DMS153 (cell line): Measurements from ENCODE around the gene CDH13.

Experiments used
- DNase-seq: peaks from one replicate; lab custom pipeline; 2025; lab: John Stamatoyannopoulos, UW

The CDH13 gene

DNA sequence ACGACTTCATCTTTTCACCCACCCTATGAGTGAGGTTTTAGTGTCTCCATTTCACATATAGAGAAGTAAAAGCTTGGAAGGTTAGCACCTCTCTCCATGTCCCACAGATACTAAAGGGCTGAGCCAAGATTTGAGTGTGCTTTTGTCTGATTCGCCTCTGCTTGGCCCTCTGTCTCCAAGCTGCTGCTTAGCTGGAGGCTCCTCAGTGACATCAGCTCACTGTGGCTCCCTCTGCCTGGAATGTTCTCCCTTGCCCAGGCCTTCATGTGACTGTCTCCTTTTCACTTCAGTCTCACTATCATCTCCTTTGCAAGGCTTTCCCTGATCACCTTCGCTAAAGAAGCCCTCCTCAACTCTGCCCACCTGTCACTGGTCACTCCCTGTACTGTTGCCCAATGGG, 1096.5 kb downstream of the CDH13 start:
- no peak for DNase-seq

DNA sequence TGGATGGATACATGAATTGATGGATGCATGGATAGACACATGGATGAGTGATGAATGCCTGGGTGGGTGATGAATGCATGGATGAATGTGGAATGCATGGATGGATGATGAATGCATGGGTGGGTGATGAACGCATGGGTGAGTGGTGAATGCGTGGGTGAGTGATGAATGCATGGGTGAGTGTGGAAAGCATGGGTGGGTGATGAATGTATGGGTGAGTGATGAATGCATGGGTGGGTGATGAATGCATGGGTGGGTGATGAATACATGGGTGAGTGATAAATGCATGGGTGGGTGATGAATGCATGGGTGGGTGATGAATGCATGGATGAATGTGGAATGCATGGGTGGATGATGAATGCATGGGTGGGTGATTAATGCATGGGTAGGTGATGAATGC, 1097.1 kb downstream of the CDH13 start:
- DNase-seq: no peak

DNA sequence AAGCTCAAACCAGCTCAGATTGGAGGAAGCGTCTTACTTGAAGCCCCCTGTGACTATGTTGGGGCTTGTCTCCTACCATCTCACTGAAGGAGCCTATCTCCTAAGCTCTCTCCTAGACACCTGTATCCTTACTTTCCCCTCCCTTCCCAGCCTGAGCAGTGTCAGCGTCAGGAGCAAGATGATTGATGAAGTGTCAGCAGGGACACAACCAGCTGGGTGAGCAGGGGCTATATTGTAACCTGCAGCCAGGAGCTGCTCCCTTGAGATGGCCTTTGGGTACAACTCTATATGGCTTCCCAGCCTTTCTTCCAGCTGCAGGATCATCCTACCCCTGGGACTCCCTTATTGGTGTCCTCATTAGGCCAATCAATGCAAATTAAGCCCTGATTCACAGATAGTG, 1097.8 kb downstream of the CDH13 start:
- no peak for DNase-seq

DNA sequence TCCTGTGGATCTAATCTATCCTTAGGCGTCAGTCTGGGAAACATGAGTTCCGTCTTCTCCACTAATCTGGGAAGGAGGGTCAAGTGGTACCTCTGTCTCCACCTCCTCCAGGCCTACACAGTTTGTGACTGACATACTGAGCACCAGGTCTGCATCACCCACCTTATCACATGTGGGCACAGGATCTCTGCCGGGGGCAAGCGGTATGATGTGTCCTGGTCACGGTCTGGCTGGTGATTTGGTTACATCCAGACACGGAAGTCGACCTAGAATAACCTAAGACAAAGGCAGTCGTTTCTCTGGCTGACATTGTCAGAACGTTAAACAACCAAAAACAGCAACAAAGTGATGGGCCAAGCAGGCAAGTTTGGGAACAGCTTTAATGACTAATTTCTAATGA, 1098.5 kb downstream of the CDH13 start:
- no peak for DNase-seq

DNA sequence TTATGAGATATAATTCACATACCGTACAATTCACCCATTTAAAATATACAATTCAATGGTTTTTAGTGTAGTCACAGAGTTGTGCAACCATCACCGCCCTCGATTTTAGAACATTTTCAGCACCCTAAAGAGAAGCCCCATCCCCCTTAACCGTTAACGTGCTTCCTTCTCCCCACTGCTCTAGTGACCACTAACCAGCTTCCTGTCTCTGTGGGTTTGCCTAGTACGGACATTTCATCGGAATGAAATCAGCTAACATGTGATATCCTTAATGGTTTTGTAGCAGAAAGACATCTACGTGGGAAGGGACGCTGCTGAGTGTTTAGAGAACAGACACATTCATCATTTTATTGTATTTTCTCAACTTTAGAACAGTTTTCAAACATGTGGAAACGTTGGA, 1100.2 kb downstream of the CDH13 start:
- DNase-seq: no peak

DNA sequence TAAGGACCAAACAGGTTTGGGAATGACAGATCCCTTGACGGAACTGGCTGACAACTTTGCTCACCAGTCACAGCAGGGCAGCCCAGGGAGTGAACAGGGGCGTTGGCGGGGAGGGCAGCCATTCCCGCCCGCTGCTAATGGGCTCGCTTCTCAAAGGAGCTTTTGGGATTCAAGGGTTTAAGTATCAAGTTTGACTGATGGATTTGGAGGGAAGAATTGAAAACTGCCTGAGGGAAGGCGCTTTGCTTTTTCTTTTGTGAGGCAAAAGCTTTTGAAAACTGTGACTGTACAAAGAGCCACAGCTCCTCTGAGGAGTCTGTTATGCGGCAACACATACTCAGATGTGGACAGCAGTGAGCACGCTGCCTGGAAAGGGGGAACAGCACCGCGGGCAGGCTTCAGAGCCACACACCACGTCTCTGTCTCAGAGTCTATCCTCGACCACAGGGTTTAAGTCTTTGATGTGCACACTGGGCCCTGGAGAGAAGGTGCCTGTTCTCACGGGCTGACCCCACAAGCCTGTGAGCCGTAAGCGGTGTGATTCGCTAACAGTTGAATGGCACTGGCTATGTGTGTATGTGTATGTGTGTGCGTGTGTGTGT, 1101.1 kb downstream of the CDH13 start:
- DNase-seq: no peak

DNA sequence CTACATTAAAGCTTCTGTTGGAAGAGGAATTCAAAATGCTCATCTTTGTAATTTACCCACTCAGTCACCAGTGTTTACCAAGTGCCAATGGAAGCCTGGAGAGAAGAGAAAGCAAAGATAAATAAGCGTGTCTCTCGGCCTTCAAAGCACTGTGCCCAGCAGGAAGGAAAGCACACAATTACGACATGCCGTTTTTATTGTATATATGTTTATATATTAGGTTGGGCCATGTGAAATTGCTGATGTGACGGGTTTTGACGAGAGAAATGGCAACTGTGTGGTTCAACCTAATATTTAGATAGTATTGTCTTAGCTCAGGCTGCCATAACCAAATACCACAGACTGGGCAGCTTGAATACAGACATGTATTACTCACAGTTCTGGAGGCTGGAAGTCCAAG, 1101.7 kb downstream of the CDH13 start:
- peak; percentile 91 for DNase-seq

DNA sequence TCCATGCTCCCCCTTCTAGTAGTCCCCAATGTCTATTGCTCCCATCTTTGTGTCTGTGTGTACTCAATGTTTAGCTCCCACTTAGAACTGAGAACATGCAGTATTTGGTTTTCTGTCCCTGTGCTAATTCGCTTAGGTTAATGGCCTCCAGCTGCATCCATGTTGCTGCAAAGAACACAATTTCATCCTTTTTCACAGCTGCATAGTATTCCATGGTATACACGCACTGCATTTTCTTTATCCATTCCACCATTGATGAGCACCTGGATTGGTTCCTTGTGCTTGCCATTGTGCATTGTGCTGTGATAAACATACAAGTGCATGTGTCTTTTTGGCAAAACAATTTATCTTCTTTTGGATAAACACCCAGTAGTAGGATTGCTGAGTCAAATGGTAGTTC, 1104.0 kb downstream of the CDH13 start:
- no peak for DNase-seq

DNA sequence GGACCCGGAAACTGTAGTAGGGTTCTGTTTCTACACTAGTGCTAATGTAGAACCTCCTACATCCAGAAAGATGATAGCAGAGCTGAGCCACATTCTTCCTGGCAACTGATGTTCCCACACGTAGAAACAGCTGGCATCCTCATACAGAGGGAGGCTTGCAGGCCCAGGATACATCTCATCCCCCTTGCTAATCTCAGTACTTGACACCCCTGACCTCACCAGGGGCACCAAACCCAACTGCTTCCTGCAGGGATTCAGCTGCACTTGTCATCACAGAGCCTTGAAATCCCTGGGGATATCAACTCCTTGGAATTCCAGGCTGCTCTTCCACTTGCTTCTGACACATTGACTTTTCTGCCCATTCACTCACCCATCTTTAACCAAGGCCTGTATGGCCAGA, 1105.8 kb downstream of the CDH13 start:
- no peak for DNase-seq

DNA sequence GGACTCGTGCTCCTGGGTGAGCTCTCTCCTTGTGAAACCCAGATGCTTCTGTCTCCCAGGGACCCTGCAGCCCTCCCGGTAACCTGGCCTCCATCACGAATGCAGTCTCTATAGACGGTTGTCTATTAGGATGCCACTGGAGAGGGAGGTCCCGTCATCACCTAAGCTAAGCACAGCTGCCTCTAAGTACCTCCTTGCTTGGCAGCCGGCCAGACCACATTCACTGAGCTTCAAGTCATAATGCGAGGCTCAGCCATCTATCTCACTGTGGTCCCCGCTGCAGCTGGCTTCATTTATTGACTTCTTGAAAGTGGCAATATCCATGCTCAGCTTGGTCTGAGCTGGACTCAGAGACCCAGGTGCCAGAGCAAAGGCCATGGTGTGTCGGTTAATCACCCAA, 1106.5 kb downstream of the CDH13 start:
- peak; percentile 69 for DNase-seq

DNA sequence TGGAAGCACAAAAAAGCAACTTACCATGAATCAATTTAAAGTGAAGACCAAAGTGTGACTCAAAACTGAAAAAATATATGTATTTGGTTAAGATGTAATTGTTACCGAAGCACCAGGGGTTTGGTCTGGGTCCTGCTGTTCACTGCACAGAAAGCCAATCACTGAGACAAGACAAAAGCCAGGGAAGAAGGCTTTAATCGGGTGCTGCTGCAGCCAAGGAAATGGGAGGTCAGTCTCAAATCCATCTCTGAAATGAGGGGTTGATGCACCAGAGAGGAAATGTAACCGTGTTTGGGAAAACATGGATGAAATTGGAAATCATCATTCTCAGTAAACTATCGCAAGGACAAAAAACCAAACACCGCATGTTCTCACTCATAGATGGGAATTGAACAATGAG, 1107.4 kb downstream of the CDH13 start:
- no peak for DNase-seq

DNA sequence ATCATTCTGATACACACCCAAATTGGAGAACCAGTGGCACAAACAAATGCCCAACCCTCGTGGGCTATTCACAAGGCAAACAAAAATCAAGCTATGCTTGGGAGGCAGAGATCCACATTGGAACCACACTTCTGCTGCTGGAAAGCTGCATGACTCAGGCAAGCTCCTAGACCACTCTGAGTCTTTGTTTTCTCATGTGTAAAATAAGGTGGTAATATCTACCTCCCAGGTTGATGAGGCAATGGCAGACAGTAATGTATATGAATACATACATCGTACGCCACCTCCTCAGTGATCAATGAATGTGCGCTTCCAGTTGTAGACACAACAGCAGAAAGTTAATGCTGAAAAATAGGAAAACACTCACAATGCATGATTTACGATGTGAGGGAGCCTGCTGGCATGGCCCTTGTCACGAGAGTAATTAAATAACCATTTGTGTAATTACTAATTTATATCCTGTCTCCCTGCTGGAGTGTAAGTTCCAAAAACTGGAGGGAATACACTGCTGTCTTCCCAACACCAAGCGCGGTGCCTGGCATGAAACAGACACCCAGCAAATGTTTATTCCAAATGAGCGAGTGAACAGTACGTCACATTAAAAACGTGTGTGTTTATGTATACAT, 1111.1 kb downstream of the CDH13 start:
- DNase-seq: no peak

DNA sequence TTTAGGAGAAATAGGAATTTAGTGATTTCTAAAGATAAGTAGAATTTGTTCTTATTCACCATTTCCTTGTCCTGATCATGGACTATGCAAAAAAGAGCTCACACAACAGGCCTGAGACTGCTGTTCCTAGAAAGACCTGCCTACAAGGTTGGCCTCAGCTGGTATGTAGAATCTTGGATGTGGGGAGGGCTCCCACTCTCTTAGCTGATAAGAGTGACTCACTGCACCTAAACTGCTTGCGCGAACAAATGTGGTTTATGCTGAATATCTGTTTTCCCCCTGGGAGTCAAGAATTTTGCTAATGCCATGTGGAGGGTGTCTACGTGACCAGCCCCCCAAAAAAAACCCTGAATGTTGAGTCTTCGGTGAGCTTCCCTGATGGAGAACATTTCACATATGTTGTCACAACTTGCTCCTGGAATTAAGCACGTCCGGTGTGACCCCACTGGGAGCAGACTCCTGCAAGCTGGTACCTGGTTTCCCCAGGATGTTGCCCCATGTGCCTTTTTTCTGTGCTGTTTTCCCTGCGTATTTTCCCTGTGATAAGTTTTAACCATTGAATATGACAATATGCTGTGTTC, 1112.2 kb downstream of the CDH13 start:
- no peak for DNase-seq

DNA sequence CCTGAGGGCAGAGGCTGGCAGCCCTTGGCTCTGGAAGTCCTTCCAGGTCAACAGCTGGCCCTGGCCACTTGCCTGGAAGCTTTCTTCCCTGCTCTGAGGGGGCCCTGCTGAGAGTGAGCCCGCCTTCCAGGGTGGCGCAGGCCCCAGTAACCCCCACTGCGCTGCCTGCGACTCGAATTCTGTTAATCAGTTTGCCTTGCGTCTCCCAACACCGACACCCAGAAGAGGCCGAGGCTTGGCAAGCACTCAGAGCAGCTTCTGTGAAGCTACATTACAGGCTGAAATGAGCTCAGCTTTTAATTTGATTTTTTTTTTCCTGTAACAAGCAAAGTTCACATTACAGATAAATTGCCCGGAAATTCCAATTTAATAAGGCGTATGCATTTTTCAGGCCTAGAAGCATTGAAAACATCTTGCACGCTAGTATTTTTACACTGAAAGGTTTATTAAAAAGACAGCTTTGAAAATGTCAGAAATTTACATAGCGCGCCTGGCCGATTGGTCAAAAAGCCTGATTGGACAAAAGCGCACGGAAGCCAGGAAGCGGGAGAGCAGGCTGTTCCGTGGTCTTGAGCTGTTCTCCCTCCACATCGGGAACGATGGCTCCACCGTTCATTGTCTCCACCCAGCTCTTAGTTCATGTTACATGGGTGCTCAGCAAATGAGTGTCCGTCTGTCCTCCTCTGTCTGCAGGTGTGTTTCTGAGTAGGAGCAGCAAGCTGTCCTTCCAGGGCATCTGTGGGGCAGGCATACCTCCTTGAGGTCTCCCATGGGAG, 1115.5 kb downstream of the CDH13 start:
- no peak for DNase-seq

DNA sequence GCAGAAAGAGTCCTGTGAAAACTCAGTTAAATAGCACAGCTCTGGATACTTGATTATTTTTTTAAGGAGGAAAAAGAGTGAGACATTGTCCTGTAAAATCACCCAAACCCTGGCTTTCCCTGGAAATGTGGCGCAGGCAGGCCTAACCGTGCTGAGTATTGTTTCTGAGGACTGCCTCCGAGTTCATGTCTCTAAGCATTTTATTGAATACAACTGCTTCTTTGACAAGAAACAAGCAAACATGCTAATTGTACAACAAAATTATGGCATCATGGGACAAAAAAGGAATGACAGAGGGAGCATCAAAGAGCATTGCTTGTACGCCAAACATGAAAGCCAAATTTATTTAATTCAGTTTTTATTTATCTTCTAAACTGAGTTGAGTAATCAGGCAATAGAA, 1116.5 kb downstream of the CDH13 start:
- DNase-seq: no peak

DNA sequence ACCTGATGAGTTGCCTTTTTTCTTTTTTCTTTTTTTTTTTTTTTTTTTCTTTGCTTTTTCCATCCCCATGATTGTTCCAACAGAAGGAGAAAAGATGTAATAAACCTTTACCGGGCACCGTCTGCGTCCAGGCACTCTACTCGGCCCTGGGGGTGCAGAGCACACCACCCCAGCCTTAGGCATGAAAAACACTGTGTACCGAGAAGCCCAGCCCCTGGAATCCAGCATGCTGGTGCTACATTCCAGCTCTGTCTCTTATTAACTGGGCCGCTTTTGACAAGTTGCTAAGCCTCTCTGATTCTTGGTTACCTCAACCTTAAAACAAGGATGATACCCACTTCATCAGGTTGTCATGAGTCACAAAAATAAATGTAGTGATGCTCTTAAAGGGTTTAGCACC, 1117.0 kb downstream of the CDH13 start:
- DNase-seq: no peak

DNA sequence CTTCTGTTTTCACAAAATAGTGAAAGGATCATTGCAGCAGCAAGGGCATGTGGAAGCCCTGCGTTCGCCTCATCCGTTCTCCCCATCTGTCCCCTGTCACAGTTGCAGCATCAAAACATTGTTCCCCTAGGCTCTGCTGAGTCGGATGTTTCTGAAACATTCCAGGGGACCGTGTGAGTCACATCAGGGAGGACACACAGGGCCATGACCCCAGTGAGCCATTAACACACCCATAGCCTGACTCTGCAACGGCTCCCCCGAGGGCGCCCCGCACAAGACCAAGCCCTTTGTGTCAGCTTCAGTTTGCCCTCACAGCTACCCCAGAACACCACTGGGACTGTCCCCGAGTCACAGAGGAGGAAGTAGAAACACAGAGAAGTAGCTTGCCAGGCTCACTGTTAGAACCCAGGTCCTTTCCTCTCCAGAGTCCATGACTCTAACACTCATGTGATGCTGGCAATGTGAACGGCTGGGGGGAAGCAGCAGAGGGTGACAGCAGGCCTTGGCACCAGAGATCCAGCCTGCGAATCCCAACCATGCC, 1117.7 kb downstream of the CDH13 start:
- DNase-seq: no peak

DNA sequence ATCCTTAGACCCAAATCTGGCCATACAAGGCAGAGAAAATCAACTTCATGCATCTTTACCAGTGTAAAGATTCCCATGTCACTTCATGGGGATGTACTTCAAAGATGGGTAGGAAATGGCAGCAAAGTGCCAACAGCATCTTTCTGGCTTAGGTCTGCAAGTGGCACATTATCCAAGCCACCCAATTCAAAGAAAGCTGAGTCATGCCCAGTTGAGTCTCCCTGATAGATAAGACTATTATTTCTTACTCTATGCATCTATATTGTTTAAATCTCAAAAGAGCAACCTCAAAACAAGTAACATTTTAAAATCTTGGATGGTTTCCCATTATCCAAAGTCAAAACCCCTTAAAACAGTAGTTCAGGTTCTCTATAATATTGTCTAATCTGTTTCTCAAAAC, 1119.8 kb downstream of the CDH13 start:
- DNase-seq: no peak

DNA sequence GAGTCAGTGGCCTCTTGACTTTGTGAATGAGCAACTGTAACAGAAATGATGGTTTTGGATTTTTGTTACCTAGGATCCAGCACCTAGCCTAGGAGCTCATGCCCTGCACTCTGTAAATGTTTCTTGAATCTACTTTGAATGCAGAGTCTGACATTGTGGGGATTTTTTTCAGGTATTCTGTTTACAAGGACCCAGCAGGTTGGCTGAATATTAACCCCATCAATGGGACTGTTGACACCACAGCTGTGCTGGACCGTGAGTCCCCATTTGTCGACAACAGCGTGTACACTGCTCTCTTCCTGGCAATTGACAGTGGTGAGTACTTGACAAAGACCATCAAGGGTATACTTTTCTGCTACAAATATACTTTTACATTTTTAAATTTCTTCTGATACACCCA, 1121.2 kb downstream of the CDH13 start:
- no peak for DNase-seq

DNA sequence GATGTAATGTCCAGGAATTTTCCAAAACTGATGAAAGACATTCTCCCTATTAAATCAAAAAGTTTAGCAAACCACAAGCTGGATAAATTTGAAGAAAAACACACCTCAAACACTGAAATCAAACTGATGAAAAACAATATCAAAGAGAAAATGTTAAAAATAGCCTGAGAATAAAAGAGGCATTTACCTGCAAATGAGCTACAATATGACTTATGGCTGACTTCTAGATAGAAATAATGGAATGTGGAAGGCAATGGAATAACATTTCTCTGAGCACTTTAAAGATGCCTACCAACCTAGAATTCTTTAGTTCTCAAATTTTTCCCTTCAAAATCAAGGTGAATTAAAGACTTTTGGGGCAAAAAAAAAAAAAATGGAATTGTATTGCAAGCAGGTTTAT, 1128.6 kb downstream of the CDH13 start:
- DNase-seq: no peak

DNA sequence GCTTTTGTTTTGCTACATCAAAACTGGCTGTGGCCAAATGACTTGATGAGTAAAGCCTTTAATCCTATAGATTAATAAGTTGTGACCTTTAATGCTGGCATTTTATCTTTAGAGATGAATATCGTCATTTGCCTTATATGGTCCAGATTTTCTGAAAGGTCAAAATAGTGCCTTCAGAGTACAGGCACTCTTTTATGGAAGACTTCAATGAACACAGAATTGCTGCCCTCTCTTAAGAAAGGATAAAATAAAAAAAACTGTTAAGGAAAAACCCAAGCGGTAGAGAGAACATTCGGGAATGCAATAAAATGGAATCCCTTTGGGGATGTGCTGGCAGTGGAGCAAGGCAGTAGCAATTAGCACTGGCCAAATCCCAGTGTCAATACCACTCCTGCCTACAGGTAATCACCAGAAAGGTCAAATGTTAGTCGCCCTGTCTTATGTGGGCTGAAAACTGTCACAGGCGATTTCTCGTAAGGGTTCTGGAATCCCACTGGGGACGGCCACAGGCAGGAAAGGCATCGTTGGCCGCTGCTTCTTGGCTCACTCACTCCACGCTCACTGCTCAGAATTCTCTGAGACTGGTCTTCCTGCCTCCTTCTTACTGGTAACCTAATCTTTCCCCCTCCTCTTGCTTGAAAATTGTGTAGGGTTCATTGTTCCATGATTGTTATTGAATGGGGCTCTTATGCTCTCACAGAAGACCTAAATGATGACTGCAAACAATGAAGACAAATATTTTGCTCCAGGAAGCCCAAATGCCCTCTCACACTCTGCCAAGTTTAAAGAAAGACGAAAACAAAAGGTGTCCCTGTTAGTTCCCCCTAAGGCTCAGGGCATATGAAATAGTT, 1135.6 kb downstream of the CDH13 start:
- DNase-seq: peak; percentile 72

DNA sequence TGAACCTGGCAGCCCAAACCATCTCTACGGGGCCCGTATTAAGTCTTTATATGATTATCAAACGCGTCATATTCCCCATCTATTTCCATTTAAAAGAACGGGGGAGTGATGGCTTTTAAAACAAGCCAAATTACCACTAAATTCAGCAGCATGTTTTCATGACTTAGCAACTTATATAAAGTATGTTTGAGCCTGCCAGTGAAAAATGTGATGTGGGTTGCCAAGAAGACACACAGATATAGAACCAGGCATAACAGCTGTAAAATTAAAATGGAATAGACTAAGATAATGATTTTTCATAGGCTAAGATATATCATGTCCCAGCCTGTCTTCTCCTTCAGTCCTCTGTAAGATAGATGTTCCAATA, 1136.2 kb downstream of the CDH13 start:
- DNase-seq: no peak
